GM06990 (cell line): ENCODE data around the gene KCNE4.

Experiments
- DNase-seq: peaks from one replicate; pipeline ENCODE4 v3.0.0-alpha.2; 2011; ENCODE audit not compliant: insufficient read length; ENCODE audit errors: extremely low read depth
- H3K27me3 ChIP-seq: replicated peaks from 2 replicates; pipeline ENCODE4 v1.6.0; 2011; ENCODE audit warnings: low read length; ENCODE audit not compliant: control insufficient read depth, insufficient read depth
- H3K36me3 ChIP-seq: 2 replicates; pipeline ENCODE4 v1.5.1; 2011; ENCODE audit warnings: low read length; ENCODE audit not compliant: control insufficient read depth, insufficient read depth
- H3K4me3 ChIP-seq: replicated peaks from 2 replicates; pipeline ENCODE4 v1.5.1; 2011; ENCODE audit warnings: low read depth, mild to moderate bottlenecking, control low read depth, low read length
- CTCF ChIP-seq: IDR thresholded peaks from 2 replicates; pipeline ENCODE4 v1.5.1; 2011; ENCODE audit warnings: low read length, control low read depth, mild to moderate bottlenecking, inconsistent platforms; ENCODE audit not compliant: insufficient read depth, poor library complexity, severe bottlenecking

Gene KCNE4

DNA sequence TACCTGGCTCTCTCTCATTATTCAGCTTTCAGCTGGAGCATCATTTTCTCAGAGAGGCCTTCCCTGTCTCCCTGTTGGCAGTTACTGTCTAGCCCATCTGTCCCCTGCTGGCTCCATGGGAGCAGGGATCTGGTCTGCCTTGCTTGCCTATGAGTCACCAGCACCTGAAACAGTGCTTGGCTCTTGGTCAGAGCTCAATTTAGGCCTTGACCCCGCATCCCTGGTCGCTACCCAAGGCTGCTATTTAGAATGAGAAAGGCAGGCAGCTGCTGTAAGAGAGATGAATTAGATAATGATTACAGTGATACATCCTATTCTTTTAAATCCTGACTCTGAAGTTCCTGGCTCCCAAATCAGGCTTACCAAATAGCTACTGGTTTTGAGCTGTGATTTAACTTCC, 32.9 kb downstream of the KCNE4 start:
- no peak for DNase-seq
- H3K4me3 ChIP-seq, result no peak overlapping the region
- no peaks in the 10 kb centered on the region for H3K36me3 ChIP-seq
- no peak for TF ChIP-seq CTCF
- no peaks in the 10 kb centered on the region for H3K27me3 ChIP-seq

DNA sequence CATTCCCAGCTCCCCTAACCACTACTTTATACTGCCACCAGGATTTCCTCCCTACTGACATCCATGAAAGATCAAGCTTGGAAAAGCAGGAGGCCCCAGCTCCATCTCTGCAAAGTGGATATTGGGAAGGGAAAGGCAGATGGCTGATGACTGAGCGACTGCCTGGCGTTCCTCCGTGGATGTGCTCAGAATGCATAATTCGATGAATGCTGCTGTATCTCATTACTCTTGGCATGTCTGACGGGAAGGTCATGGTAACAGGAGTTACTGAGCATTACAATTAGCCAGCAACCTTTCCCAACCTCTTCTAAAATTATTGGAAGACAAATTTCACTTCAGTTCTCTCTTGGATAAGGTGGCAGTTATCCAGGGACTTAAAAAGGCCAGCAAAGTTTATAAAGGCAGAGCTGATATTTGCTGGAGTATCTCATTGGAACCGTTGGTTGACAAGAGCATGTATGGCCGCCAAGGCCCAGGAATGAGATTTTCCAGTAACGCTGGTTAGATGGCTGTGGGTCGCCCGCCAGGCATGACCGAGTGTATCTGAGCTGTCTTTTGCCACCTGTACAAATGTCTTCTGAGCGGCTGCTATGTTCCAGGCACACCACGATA, 34.5 kb downstream of the KCNE4 start:
- no peaks in the 10 kb centered on the region for H3K27me3 ChIP-seq
- no peak for DNase-seq
- TF ChIP-seq CTCF, result no peak
- H3K36me3 ChIP-seq, result no peaks in the 10 kb centered on the region
- no peak overlapping the region for H3K4me3 ChIP-seq

GRCh38 chr2:223087466-223087865, 35.5 kb downstream of the KCNE4 start:
- Histone ChIP-seq H3K4me3 (no peak overlapping the region), H3K36me3 (no peaks in the 10 kb centered on the region), H3K27me3 (no peaks in the 10 kb centered on the region)
- TF ChIP-seq CTCF, result no peak
- DNase-seq, result no peak

- Histone ChIP-seq H3K27me3 (no peaks in the 10 kb centered on the region), H3K4me3 (no peak overlapping the region), H3K36me3 (no peaks in the 10 kb centered on the region)
- TF ChIP-seq CTCF, result no peak
- DNase-seq, result no peak
Measured at GRCh38 chr2:223088866-223089265, 36.9 kb downstream of the KCNE4 start.

GRCh38 chr2:223090039-223090438, 38.0 kb downstream of the KCNE4 start:
- Histone ChIP-seq H3K36me3 (no peaks in the 10 kb centered on the region), H3K27me3 (no peaks in the 10 kb centered on the region), H3K4me3 (no peak overlapping the region)
- no peak for TF ChIP-seq CTCF
- DNase-seq, result no peak

- Histone ChIP-seq H3K27me3 (no peaks in the 10 kb centered on the region), H3K36me3 (no peaks in the 10 kb centered on the region), H3K4me3 (no peak overlapping the region)
- TF ChIP-seq CTCF, result no peak
- DNase-seq, result no peak
Measured at GRCh38 chr2:223090540-223091235, 38.7 kb downstream of the KCNE4 start.
